HG03521 (cell line): ENCODE measurements around the gene CRIP3.
"Not testable (repeated sequence)": the region's sequence is repeated elsewhere in the genome, so short reads cannot be mapped to it uniquely, and the experiment has no call there.

Experiments
- ATAC-seq: cut with Tn5 transposase; IDR thresholded peaks from one replicate; pipeline ENCODE4 v1.9.1; 2021; ENCODE audit warnings: mild to moderate bottlenecking, moderate library complexity; ENCODE audit not compliant: unreplicated experiment

Gene CRIP3

GRCh38 chr6:43307451-43308100, 1.1 kb downstream of the CRIP3 start:
- no peak for ATAC-seq

- ATAC-seq, result no peak
Observed at GRCh38 chr6:43306086-43306485, 2.5 kb downstream of the CRIP3 start.

GRCh38 chr6:43304882-43305281, 3.7 kb downstream of the CRIP3 start:
- ATAC-seq, result no peak

GRCh38 chr6:43304361-43304760, 4.3 kb downstream of the CRIP3 start:
- no peak for ATAC-seq

DNA sequence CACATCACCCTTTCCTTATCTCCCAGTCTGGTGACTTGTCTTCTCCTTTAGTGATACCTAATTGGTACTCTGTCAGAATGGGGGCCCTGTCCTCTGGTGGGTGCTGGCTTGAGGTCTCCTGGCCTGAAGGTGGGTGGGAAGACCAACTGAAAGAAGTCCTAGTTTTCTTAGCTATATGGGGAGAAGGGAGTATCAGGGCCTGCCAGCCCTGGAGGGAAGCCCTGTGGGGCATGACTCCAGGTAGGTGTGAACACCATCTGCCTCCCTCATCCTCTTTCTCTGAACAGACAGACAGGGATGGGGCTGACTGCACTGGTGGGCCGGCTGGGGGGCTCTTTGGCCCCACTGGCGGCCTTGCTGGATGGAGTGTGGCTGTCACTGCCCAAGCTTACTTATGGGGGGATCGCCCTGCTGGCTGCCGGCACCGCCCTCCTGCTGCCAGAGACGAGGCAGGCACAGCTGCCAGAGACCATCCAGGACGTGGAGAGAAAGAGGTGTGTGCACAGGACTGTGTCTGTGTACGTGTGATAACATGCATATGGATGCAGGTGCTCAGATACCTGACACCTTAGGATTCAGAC, 4.8 kb downstream of the CRIP3 start:
- ATAC-seq, result no peak

- ATAC-seq, result not testable (repeated sequence)
Observed at GRCh38 chr6:43303006-43303405, 5.6 kb downstream of the CRIP3 start.

DNA sequence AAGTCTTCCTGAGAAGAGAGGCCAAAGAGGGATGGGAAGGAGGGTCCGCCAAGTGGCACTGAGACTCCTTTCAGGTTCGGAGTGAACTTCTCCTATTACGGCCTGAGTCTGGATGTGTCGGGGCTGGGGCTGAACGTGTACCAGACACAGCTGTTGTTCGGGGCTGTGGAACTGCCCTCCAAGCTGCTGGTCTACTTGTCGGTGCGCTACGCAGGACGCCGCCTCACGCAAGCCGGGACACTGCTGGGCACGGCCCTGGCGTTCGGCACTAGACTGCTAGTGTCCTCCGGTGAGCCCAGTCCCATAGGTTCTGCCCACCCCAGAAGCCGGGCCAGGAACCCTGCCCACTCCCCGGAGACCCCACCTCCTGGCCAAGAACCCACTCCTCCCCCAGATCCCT, 6.5 kb downstream of the CRIP3 start:
- no peak for ATAC-seq

DNA sequence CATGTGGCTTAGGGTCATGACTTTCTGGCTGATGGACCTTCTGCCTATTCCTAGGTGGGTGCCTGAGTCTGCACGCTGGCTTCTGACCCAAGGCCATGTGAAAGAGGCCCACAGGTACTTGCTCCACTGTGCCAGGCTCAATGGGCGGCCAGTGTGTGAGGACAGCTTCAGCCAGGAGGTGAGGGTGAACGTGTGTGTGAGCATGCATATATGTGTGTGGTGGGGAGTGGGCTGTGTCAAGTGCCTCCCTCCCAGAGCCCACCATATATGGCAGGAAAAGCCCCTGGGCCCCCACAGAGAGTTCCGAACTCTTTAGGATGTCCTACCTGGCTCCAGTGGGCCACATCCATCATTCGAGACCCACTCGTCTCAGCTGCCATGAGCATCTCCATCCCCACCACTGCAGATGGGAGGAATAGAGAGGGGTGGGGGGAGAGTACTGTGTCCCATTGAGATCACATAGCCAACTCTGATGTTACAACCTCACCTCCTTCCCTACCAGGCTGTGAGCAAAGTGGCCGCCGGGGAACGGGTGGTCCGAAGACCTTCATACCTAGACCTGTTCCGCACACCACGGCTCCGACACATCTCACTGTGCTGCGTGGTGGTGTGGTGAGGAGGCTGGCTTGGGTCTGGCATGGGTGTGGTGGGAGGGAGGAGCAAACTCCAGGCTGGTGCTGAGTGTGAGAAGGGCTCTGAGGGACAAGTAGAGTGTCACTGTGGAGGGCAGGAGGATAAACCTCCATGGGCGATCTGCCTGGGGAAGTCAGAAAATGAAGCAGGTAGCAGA, 7.3 kb downstream of the CRIP3 start:
- no peak for ATAC-seq

DNA sequence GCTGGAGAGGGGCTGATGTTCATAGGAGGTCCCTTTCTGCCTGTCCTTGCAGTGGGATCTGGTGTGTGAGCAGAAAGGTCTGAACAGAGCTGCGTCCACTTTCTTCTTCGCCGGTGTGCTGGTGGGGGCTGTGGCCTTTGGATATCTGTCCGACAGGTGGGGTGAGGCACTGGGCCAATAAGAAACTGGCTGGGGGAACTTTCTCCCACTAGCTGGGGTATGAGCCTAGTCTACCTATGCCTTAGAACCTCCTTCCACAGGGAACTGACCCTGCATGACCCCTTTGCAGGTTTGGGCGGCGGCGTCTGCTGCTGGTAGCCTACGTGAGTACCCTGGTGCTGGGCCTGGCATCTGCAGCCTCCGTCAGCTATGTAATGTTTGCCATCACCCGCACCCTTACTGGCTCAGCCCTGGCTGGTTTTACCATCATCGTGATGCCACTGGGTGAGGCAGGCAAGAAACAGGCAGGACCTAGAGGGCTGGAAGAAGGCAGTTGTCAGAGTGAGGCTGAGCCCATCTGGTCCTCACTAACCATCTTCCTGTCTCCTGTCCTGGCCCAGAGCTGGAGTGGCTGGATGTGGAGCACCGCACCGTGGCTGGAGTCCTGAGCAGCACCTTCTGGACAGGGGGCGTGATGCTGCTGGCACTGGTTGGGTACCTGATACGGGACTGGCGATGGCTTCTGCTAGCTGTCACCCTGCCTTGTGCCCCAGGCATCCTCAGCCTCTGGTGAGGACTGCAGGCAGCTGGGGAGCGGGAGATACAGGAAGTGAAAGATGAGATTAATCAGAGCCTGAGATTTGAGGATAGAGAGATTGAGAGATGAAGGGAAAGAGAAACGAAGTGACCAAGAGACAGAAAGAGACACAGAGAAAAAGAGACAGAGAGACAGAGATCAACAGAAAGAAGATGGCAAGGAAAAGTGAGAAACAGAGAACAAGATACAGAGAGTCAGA, 9.0 kb downstream of the CRIP3 start:
- no peak for ATAC-seq

DNA sequence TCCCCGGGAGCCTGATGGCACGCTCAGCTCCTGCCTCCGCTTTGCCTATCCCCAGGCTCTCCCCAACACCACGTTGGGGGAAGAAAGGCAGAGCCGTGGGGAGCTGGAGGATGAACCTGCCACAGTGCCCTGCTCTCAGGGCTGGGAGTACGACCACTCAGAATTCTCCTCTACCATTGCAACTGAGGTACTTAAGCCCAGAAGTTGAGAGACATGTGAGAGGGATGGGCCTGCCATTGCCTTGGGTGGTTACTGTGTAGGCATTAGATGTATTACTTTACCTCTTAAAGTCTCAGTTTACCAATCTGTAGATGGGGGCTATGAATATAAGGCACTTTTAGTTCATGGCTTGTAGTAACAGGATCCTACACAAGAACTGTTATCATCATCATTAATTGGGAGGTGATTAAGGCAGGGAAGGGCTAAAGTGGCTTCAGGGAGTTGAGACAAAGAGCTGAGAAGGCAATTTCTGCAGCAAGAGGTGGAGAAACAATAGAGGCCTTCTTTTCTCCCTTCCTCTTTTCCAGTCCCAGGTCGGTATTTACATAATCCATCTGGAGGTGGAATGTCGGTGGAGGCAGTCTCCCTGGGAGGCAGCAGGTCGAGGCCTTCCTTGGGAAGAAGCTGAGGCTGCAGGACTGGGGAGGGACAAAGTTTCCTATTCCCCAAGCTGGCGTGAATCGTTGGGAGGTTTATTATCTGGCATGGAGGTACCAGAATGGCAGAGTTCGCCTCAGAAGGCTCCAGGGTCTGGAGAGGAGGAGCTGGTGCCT, 9.9 kb downstream of the CRIP3 start:
- no peak for ATAC-seq

GRCh38 chr6:43297644-43298564, 10.7 kb downstream of the CRIP3 start, which contains the start of gene SLC22A7:
TSS of gene SLC22A7 (plus strand) at chr6:43298260. CDS start at chr6:43298359, 99 bp downstream.
- ATAC-seq, result no peak

DNA sequence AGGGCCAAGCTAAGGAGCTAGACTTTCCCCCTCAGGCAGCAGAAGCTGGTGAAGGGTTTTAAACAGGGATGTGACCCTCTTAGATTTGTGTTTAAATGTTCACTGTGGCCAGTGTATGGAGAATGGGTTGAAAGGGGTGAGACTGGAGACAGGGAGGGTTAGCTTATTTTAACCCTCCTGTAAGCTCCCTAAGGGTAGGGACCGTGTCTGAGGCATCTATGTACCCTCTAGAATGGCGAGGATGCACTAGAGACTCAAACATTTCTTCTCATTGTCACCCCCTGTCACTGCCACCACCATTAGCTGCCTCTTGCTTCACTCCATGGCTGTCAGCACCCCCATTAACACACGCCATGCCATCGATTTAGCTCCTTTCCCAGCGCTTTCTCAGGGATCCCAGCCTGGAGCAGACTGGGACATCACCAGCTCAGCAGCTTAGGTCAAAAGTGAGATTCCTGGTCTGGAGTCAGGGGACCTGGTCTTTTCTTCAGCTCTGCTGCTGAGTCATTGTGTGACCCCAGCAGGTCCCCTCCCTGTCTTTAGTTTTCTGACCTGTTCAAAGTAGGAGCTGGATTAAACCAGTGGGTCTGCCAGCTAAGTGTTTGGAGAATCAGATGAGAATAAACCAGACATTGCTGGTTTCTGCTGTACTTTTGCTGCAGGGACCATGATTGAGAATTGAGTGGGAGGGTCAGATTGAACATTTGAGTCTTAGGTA, 11.7 kb downstream of the CRIP3 start:
- ATAC-seq, result no peak

DNA sequence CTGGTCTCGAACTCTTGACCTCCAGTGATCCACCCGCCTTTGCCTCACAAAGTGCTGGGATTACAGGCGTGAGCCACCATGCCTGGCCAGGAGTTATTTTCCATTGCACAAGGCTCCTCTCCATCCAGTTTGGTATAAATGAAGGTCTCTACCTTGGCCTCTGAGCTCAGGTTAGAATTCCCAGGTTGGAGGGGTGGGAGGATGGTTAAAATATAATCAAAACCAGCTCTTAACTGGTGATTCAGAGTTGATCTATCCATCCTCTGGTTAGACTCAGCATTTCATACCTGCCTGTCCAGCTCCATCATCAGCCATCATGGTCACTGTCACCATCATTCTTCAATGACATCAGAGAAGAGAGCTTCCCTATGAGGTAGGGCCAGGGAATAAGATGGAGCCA, 13.2 kb downstream of the CRIP3 start:
- no peak for ATAC-seq

DNA sequence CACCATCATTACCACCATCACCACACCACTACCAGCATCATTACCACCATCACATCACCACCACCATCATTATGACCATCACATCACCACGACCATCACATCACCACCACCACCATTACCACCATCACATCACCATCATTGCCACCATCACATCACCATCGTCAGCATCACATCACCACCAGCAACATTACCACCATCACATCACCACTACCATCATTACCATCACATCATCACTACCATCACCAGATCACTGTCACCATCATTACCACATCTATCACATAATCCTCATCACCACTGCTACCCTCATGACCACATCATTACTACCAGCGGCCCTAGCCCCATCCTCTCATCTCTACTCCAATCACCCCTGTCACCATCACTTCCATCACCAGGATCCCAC, 14.1 kb downstream of the CRIP3 start:
- ATAC-seq, result no peak

- ATAC-seq, result no peak
Observed at GRCh38 chr6:43293698-43294097, 14.9 kb downstream of the CRIP3 start.

DNA sequence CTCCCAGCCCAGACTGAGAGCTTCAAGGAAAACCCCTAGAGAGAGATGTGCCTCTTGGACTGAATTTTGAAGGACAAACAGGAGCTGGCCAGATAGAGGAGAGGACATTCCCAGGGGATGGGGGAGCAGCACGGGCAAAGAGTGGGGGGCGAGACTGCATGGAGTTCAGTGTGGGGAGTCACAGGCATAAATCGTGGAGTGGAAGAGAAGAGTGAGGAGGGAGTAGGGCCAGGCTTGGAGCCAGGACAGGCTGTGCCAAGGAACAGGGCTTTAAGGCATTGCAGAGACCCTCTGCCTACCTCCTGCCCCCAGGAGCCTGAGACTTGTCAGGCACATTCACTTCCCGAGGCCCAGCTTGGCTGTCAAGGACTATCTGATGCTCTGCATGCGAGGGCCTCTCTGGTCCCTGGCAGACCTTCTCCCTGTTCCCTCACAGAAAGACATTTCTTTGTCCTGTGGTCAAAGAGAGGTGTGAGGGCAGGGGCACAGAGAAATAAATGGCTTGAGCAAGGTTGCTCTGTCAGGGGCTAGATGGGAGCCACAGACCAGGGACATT, 15.8 kb downstream of the CRIP3 start:
- no peak for ATAC-seq

GRCh38 chr6:43292341-43292740, 16.3 kb downstream of the CRIP3 start:
- no peak for ATAC-seq

- no peak for ATAC-seq
Observed at GRCh38 chr6:43291708-43292107, 16.9 kb downstream of the CRIP3 start.
